HepG2 (cell line): ENCODE results near the gene LGI4. TPM values are rescaled to one million over a fixed set of nuclear protein-coding genes. Genes with fewer than 3 reads are reported as not detected.

Experiments
- EP300 ChIP-seq, 3 experiments: sonication (generic) in 1 of 3; formaldehyde crosslinking in 1 of 3; IDR thresholded peaks; 2 replicates each; pipeline versions ENCODE4 v1.5.1 to v1.6.1; 2011 to 2020; ENCODE audit warnings: low read depth in 2 of 3, low read length in 2 of 3, borderline replicate concordance in 1 of 3, improper control_type of control experiment in 1 of 3, mild to moderate bottlenecking in 1 of 3, missing genetic modification reagents in 1 of 3, moderate library complexity in 1 of 3
- KMT2B ChIP-seq: IDR thresholded peaks from 2 replicates; pipeline ENCODE4 v1.6.1; 2016; ENCODE audit warnings: missing genetic modification reagents, missing compliant biosample characterization
- NFKB2 ChIP-seq: sonication (generic); formaldehyde crosslinking; IDR thresholded peaks from 2 replicates; pipeline ENCODE4 v1.4.0; 2020; ENCODE audit warnings: missing genetic modification reagents, borderline replicate concordance
- NKX3-1 ChIP-seq: sonication (generic); formaldehyde crosslinking; IDR thresholded peaks from 2 replicates; pipeline ENCODE4 v1.5.0; 2020; ENCODE audit warnings: missing genetic modification reagents
- SMYD3 ChIP-seq: sonication (generic); formaldehyde crosslinking; IDR thresholded peaks from 2 replicates; pipeline ENCODE4 v1.8.1; 2023; ENCODE audit warnings: mild to moderate bottlenecking, missing genetic modification reagents
- SRSF9 ChIP-seq: fragments of 200-400 bp; formaldehyde crosslinking; IDR thresholded peaks from 2 replicates; pipeline ENCODE4 v1.6.1; 2018; ENCODE audit warnings: borderline replicate concordance, mild to moderate bottlenecking, low read depth, low read length; ENCODE audit not compliant: insufficient read depth, poor library complexity, severe bottlenecking
- SYNCRIP ChIP-seq: fragments of 200-400 bp; formaldehyde crosslinking; IDR thresholded peaks from 2 replicates; pipeline ENCODE4 v1.6.1; 2018; ENCODE audit warnings: mild to moderate bottlenecking, low read depth, low read length; ENCODE audit not compliant: insufficient read depth
- TBX3 ChIP-seq: fragments of 450-650 bp; IDR thresholded peaks from 2 replicates; pipeline ENCODE4 v1.6.1; 2017; ENCODE audit warnings: antibody characterized with exemption, mild to moderate bottlenecking, inconsistent platforms, borderline replicate concordance
- TFAP4 ChIP-seq: sonication (generic); IDR thresholded peaks from 2 replicates; pipeline ENCODE4 v1.6.1; 2016; ENCODE audit warnings: low read depth, borderline replicate concordance
- THRA ChIP-seq: sonication (generic); formaldehyde crosslinking; IDR thresholded peaks from 2 replicates; pipeline ENCODE4 v1.4.0; 2020; ENCODE audit warnings: missing genetic modification reagents, borderline replicate concordance
- ZNF142 ChIP-seq: sonication (generic); formaldehyde crosslinking; IDR thresholded peaks from 2 replicates; pipeline ENCODE4 v1.4.0; 2020; ENCODE audit warnings: missing genetic modification reagents
- ZNF17 ChIP-seq: sonication (generic); formaldehyde crosslinking; IDR thresholded peaks from 2 replicates; pipeline ENCODE4 v1.5.0; 2020; ENCODE audit warnings: mild to moderate bottlenecking, missing genetic modification reagents
- ZNF609 ChIP-seq: sonication (generic); formaldehyde crosslinking; IDR thresholded peaks from 2 replicates; pipeline ENCODE4 v1.4.0; 2020; ENCODE audit warnings: mild to moderate bottlenecking, missing genetic modification reagents, borderline replicate concordance
- polyA plus RNA-seq, 8 experiments: library from polyadenylated mRNA; depleted of rRNA in 3 of 8; stranded (reverse) in 7 of 8; unstranded in 1 of 8; fragments of >200 nt; fragmentation: Illumina TruSeq in 4 of 8; extraction: Trizol in 4 of 8; gene quantifications; 2 replicates each; pipeline versions ENCODE4 v1.2.1 to v1.2.3, GENCODE V29; 2011 to 2016; ENCODE audit warnings: low read depth in 4 of 8, missing spikeins in 1 of 8, mixed read lengths in 1 of 8; ENCODE audit not compliant: insufficient read depth in 1 of 8
- total RNA-seq, 5 experiments: library from RNA; depleted of rRNA; stranded (reverse); fragments of >200 nt; fragmentation: Illumina TruSeq; extraction: Trizol; gene quantifications; 2 replicates each; pipeline ENCODE4 v1.2.3, GENCODE V29; 2016; ENCODE audit warnings: low read depth in 1 of 5

Gene LGI4
- total and polyA plus RNA-seq, 2 of the 13 experiments (the other 11 are each of a cell fraction or from before 2014, with no cell fraction given), result 2.8 TPM; not detected in 1

- TF ChIP-seq NFKB2 (peak; percentile 48; the same call in 1 of the 2 replicates), EP300 (IDR thresholded peaks at IDR 0.05; ENCODE audit: low read depth in 2 of 2, low read length in 2 of 2) (peak in 1 of 2 experiments; percentile 29; a peak in 1 of 4 replicates), EP300 (CRISPR knock-in tag; IDR thresholded peaks at IDR 0.05; ENCODE audit: borderline replicate concordance) (no peak), TBX3 (peak; percentile 87; the same call in 1 of the 2 replicates), KMT2B (CRISPR knock-in tag) (no peak; the same call in 1 of the 2 replicates), SYNCRIP (no peak), ZNF142 (CRISPR knock-in tag) (no peak), TFAP4 (peak; percentile 22; the same call in 1 of the 2 replicates), ZNF17 (CRISPR knock-in tag) (no peak), NKX3-1 (no peak), ZNF609 (CRISPR knock-in tag) (peak; percentile 76), THRA (CRISPR knock-in tag) (peak; percentile 60; the same call in 1 of the 2 replicates), SMYD3 (CRISPR knock-in tag) (no peak), SRSF9 (no peak)
Measured at GRCh38 chr19:35136977-35137702, 2.3 kb upstream of the LGI4 start (continued).
